Measurements from ENCODE around the gene ADGRL2.
A peak's percentile ranks its signal among the peaks of the same experiment; 100 is the strongest.

ADGRL2 gene

GRCh38 chr1:81799939-81800694 lies 617 bp upstream of the ADGRL2 start:
- Histone ChIP-seq H3K4me2 (ENCODE audit: insufficient read depth, low read length, poor library complexity, severe bottlenecking) (peak overlapping the region; percentile 65), H3K23ac (ENCODE audit: low read depth, low read length, poor library complexity) (no peak overlapping the region), H3K79me1 (ENCODE audit: low read depth, low read length) (peaks cover 7% of the 10 kb centered on the region), H3K4ac (ENCODE audit: low read length) (no peak overlapping the region), H3K14ac (ENCODE audit: low read length) (no peak overlapping the region), H2BK15ac (ENCODE audit: low read length) (no peak overlapping the region), H2AFZ (ENCODE audit: low read length) (peak overlapping the region; percentile 85), H3K27ac (replicated peaks; ENCODE audit: low read length) (peak overlapping the region; percentile 98), H2BK5ac (ENCODE audit: low read length) (no peak overlapping the region), H3K4me3 (ENCODE audit: low read length in 2 of 2) (peak overlapping the region; percentile 92 to 97), H4K8ac (ENCODE audit: low read depth, low read length) (no peak overlapping the region), H3K9ac (ENCODE audit: low read depth, low read length, poor library complexity) (no peak overlapping the region), H2BK12ac (ENCODE audit: low read length) (no peak overlapping the region), H3K18ac (ENCODE audit: low read length) (peak overlapping the region; percentile 93), H3K36me3 (replicated peaks in 1 of 2; ENCODE audit: control insufficient read depth in 2 of 2, insufficient read depth in 2 of 2, low read length in 2 of 2) (no peaks in the 10 kb centered on the region), H4K91ac (ENCODE audit: low read depth, low read length, poor library complexity) (no peak overlapping the region), H3K27me3 (ENCODE audit: control insufficient read depth in 3 of 3, insufficient read depth in 3 of 3, low read depth in 1 of 3, low read length in 3 of 3) (no peaks in the 10 kb centered on the region), H2AK5ac (ENCODE audit: low read depth, low read length) (no peak overlapping the region), H3K9me3 (replicated peaks in 1 of 2; ENCODE audit: control insufficient read depth in 2 of 2, insufficient read depth in 1 of 2, low read depth in 1 of 2, low read length in 2 of 2) (no peaks in the 10 kb centered on the region), H2BK120ac (ENCODE audit: low read depth, low read length) (peak overlapping the region; percentile 74), H3K4me1 (ENCODE audit: control insufficient read depth in 2 of 2, insufficient read depth in 1 of 2, low read depth in 1 of 2, low read length in 2 of 2) (peaks cover 0 to 16% of the 10 kb centered on the region in 2 donors)
- no CpG with 5 or more reads among the region's 44 CpGs for WGBS, 2 donors (ENCODE audit: extremely low coverage in 2 of 2, insufficient read length in 2 of 2, insufficient replicate concordance in 1 of 2)
- peak; percentile 90 for DNase-seq (ENCODE audit: low spot score)

DNA sequence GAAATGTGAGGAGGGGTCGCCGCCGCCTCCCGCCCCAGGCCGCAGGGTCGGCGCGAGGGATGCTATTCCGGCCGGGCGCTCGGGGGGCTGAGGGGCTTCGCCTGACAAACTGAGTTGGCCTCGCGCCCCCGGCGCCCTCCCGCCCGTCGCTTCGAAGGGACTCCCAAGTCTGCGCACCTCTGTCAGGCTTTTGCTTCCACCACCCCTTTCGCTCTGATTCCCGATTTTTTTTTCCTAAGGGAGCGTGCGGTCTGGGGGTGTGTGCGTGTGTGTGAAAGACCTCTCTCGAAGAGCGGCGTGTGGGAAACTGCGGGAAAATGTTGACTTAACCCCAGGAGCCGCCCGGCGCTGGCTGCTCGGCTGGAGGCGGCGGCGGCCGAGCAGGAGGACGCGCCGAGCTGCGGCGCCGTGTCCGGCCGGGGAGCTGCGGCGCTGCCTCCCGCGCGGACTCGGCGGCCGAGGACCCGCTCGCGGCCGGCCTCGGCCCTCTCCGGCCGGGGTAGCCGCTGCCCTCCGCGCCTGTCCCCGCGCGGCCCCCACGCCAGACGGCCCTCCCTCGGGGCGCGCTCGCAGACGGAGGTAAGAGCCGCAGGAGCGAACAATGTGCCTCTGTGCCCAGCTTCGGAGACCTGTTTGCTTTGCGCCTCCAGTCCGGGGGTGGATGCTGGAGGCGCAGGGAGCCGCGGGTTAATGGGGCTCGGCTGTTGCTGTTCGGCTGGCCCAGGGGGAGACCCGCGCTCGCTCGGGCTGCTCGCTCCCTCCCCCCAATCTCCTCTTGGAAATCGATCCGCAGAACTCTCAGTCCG lies 1.1 kb downstream of the ADGRL2 start:
- Histone ChIP-seq H3K4ac (ENCODE audit: low read length) (peak overlapping the region; percentile 84), H3K23ac (ENCODE audit: low read depth, low read length, poor library complexity) (peak overlapping the region; percentile 96), H3K4me3 (ENCODE audit: low read length in 2 of 2) (peak overlapping the region; percentile 92 to 97), H3K36me3 (replicated peaks in 1 of 2; ENCODE audit: control insufficient read depth in 2 of 2, insufficient read depth in 2 of 2, low read length in 2 of 2) (no peaks in the 10 kb centered on the region), H3K79me1 (ENCODE audit: low read depth, low read length) (peaks cover 7% of the 10 kb centered on the region), H3K27me3 (ENCODE audit: control insufficient read depth in 3 of 3, insufficient read depth in 3 of 3, low read depth in 1 of 3, low read length in 3 of 3) (no peaks in the 10 kb centered on the region), H3K4me1 (ENCODE audit: control insufficient read depth in 2 of 2, insufficient read depth in 1 of 2, low read depth in 1 of 2, low read length in 2 of 2) (peaks cover 0 to 18% of the 10 kb centered on the region in 2 donors), H3K18ac (ENCODE audit: low read length) (peak overlapping the region; percentile 100), H2BK5ac (ENCODE audit: low read length) (peak overlapping the region; percentile 100), H2AK5ac (ENCODE audit: low read depth, low read length) (peak overlapping the region; percentile 97), H2BK120ac (ENCODE audit: low read depth, low read length) (peak overlapping the region; percentile 91), H3K27ac (replicated peaks; ENCODE audit: low read length) (peak overlapping the region; percentile 98), H4K91ac (ENCODE audit: low read depth, low read length, poor library complexity) (no peak overlapping the region), H3K14ac (ENCODE audit: low read length) (peak overlapping the region; percentile 99), H3K9me3 (replicated peaks in 1 of 2; ENCODE audit: control insufficient read depth in 2 of 2, insufficient read depth in 1 of 2, low read depth in 1 of 2, low read length in 2 of 2) (no peaks in the 10 kb centered on the region), H3K9ac (ENCODE audit: low read depth, low read length, poor library complexity) (peak overlapping the region; percentile 99), H4K8ac (ENCODE audit: low read depth, low read length) (peak overlapping the region; percentile 65), H3K4me2 (ENCODE audit: insufficient read depth, low read length, poor library complexity, severe bottlenecking) (peak overlapping the region; percentile 48), H2BK15ac (ENCODE audit: low read length) (peak overlapping the region; percentile 58), H2BK12ac (ENCODE audit: low read length) (peak overlapping the region; percentile 97), H2AFZ (ENCODE audit: low read length) (no peak overlapping the region)
- no peak for DNase-seq (ENCODE audit: low spot score)
- WGBS, 2 donors (ENCODE audit: extremely low coverage in 2 of 2, insufficient read length in 2 of 2, insufficient replicate concordance in 1 of 2), result no CpG with 5 or more reads among the region's 93 CpGs

- peak overlapping the region; percentile 98 for H3K27ac ChIP-seq (replicated peaks; ENCODE audit: low read length)
- H3K4me1 ChIP-seq (ENCODE audit: control insufficient read depth in 2 of 2, insufficient read depth in 1 of 2, low read depth in 1 of 2, low read length in 2 of 2), result peaks cover 0 to 20% of the 10 kb centered on the region in 2 donors
Measured at GRCh38 chr1:81802457-81802706, 1.6 kb downstream of the ADGRL2 start.

More at GRCh38 chr1:81802457-81802706, 1.6 kb downstream of the ADGRL2 start:
- H2AFZ ChIP-seq (ENCODE audit: low read length), result no peak overlapping the region
- peak overlapping the region; percentile 99 for H3K14ac ChIP-seq (ENCODE audit: low read length)
- H2BK120ac ChIP-seq (ENCODE audit: low read depth, low read length), result no peak overlapping the region
- H3K9me3 ChIP-seq (replicated peaks in 1 of 2; ENCODE audit: control insufficient read depth in 2 of 2, insufficient read depth in 1 of 2, low read depth in 1 of 2, low read length in 2 of 2), result no peaks in the 10 kb centered on the region
- peaks cover 7% of the 10 kb centered on the region for H3K79me1 ChIP-seq (ENCODE audit: low read depth, low read length)
- peak overlapping the region; percentile 100 for H3K18ac ChIP-seq (ENCODE audit: low read length)
- H3K4me3 ChIP-seq (ENCODE audit: low read length in 2 of 2), result peak overlapping the region; percentile 92 to 97
- peak overlapping the region; percentile 66 for H3K4me2 ChIP-seq (ENCODE audit: insufficient read depth, low read length, poor library complexity, severe bottlenecking)
- H4K8ac ChIP-seq (ENCODE audit: low read depth, low read length), result no peak overlapping the region
- no peaks in the 10 kb centered on the region for H3K27me3 ChIP-seq (ENCODE audit: control insufficient read depth in 3 of 3, insufficient read depth in 3 of 3, low read depth in 1 of 3, low read length in 3 of 3)
- H3K23ac ChIP-seq (ENCODE audit: low read depth, low read length, poor library complexity), result peak overlapping the region; percentile 96
- no CpG with 5 or more reads among the region's 17 CpGs for WGBS, 2 donors (ENCODE audit: extremely low coverage in 2 of 2, insufficient read length in 2 of 2, insufficient replicate concordance in 1 of 2)
- peak overlapping the region; percentile 100 for H2BK5ac ChIP-seq (ENCODE audit: low read length)
- H4K91ac ChIP-seq (ENCODE audit: low read depth, low read length, poor library complexity), result no peak overlapping the region
- peak overlapping the region; percentile 75 for H2BK15ac ChIP-seq (ENCODE audit: low read length)
- peak overlapping the region; percentile 99 for H3K9ac ChIP-seq (ENCODE audit: low read depth, low read length, poor library complexity)
- no peak for DNase-seq (ENCODE audit: low spot score)
- H3K4ac ChIP-seq (ENCODE audit: low read length), result peak overlapping the region; percentile 37
- H3K36me3 ChIP-seq (replicated peaks in 1 of 2; ENCODE audit: control insufficient read depth in 2 of 2, insufficient read depth in 2 of 2, low read length in 2 of 2), result no peaks in the 10 kb centered on the region
- H2AK5ac ChIP-seq (ENCODE audit: low read depth, low read length), result peak overlapping the region; percentile 97
- peak overlapping the region; percentile 84 for H2BK12ac ChIP-seq (ENCODE audit: low read length)

Data from neuronal stem cell (in vitro differentiated cells).